ENCODE data around the gene DNAJC22. TPM values are rescaled to one million over a fixed set of nuclear protein-coding genes. Genes with fewer than 3 reads are reported as not detected.

DNAJC22 gene
- total and polyA plus RNA-seq, 9 of the 15 experiments (the other 6 are each of a cell fraction or from before 2014, with no cell fraction given): 0.10 to 1.2 (median 0.47) TPM

- Histone ChIP-seq H4K20me1 (replicated peaks; ENCODE audit: control insufficient read depth, insufficient read depth, low read length) (no peaks in the 10 kb centered on the region), H3K4me1 (replicated peaks in 1 of 2; ENCODE audit: control insufficient read depth in 2 of 2, insufficient read depth in 2 of 2, low read length in 2 of 2) (peaks cover 0 to 22% of the 10 kb centered on the region in 2 experiments; a peak in 2 of 5 replicates), H3K4me3 (no peak overlapping the region), H3K4me2 (ENCODE audit: insufficient read depth, low read length) (no peak overlapping the region), H3K9me3 (replicated peaks; ENCODE audit: control insufficient read depth, insufficient read depth, low read depth, low read length) (no peaks in the 10 kb centered on the region), H2AFZ (ENCODE audit: low read depth, low read length) (no peak overlapping the region), H3K9ac (ENCODE audit: insufficient read depth in 1 of 2, low read depth in 2 of 2, low read length in 2 of 2) (peak overlapping the region in 1 of 2 experiments; percentile 58; a peak in 2 of 4 replicates), H3K36me3 (ENCODE audit: control insufficient read depth, insufficient read depth, low read length) (peaks cover 46% of the 10 kb centered on the region; the same call in 2 of the 3 replicates), H3K27me3 (ENCODE audit: control insufficient read depth in 2 of 2, insufficient read depth in 2 of 2, low read length in 2 of 2) (no peaks in the 10 kb centered on the region), H3K27ac (ENCODE audit: extremely low read depth, low read depth, low read length) (no peak overlapping the region), H3K79me2 (ENCODE audit: control insufficient read depth, insufficient read depth, low read length) (no peaks in the 10 kb centered on the region), H3K9me1 (ENCODE audit: control insufficient read depth, insufficient read depth, low read length) (peaks cover 3% of the 10 kb centered on the region)
- in situ Hi-C loops (cut with MboI): no loop called here
- 57% methylated on average over 11 of the region's 11 CpGs for WGBS (ENCODE audit: insufficient coverage, low coverage, missing lambda C conversion rate)
- ATAC-seq (peak; percentile 94), DNase-seq (ENCODE audit: extremely low read depth in 1 of 4, low spot score in 3 of 4) (peak; percentile 65 to 75 (median 71)), FAIRE-seq (peak; percentile 90)
- CTCF ChIA-PET (ENCODE audit: low intra/inter-chr PET ratio): interaction anchor here (0.5 to 1.6 kb wide), 6 partner anchors 11 to 249 kb away, joined by 3 to 13 read pairs (median 8); partner anchors contain the start of gene DNAJC22
- POLR2A ChIA-PET: interaction anchor here (0.6 to 2.4 kb wide), 14 partner anchors 9 to 442 kb away, joined by 3 to 32 read pairs (median 4); partner anchors contain the start of genes PRPH and TROAP
- no TSS peak for BruUV-seq (replicated peaks)
- intact Hi-C loops (cut with micrococcal nuclease): loop anchor here (1.0 kb wide), 1 partner anchor 11 kb away; no protein-coding TSS in a partner anchor
- peak; percentile 66; the same call in 1 of the 2 replicates for TF ChIP-seq XRCC5 (IDR thresholded peaks at IDR 0.05; ENCODE audit: low read depth, low read length)
- peak in 1 of 2 experiments; percentile 69; a peak in 1 of 4 replicates for TF ChIP-seq SIN3A (IDR thresholded peaks at IDR 0.05; ENCODE audit: borderline replicate concordance in 2 of 2, control insufficient read depth in 1 of 2, low read depth in 2 of 2, low read length in 2 of 2)
- no peak for TF ChIP-seq RFX1 (IDR thresholded peaks at IDR 0.05)
- TF ChIP-seq, protein P1, sequence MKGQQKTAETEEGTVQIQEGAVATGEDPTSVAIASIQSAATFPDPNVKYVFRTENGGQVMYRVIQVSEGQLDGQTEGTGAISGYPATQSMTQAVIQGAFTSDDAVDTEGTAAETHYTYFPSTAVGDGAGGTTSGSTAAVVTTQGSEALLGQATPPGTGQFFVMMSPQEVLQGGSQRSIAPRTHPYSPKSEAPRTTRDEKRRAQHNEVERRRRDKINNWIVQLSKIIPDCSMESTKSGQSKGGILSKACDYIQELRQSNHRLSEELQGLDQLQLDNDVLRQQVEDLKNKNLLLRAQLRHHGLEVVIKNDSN (CRISPR knock-in tag; IDR thresholded peaks at IDR 0.05): peak; percentile 52; the same call in 1 of the 2 replicates
- peak; percentile 31; the same call in 1 of the 2 replicates for TF ChIP-seq TFAP4 (CRISPR knock-in tag; IDR thresholded peaks at IDR 0.05; ENCODE audit: borderline replicate concordance)
- peak; percentile 90 to 95 (median 94) for TF ChIP-seq CTCF (IDR thresholded peaks at IDR 0.05 in 2 of 3, conservative IDR thresholded peaks at IDR 0.05 in 1 of 3; ENCODE audit: insufficient read depth in 2 of 3, low read depth in 1 of 3, low read length in 3 of 3)
- peak; percentile 52; the same call in 1 of the 2 replicates for TF ChIP-seq POLR2G (IDR thresholded peaks at IDR 0.05; ENCODE audit: low read depth, low read length)
Observed at GRCh38 chr12:49331380-49332222, 15.1 kb upstream of the DNAJC22 start.
